PC-9 (cell line): ENCODE data around the gene KRT78. TPM values are rescaled to one million over a fixed set of nuclear protein-coding genes. Genes with fewer than 3 reads are reported as not detected.

Source experiments
- BruUV-seq: library from RNA; stranded (reverse); fragments of 400-500 nt; replicated peaks from 2 replicates; lab custom pipeline; 2021; lab: Mats Ljungman, UMichigan
- CTCF ChIA-PET: fragments of 300-600 bp; sonication (Branson Sonifier 250); formaldehyde crosslinking; loops from one replicate; lab custom pipeline; 2022; ENCODE audit warnings: antibody characterized with exemption; lab: Charles Lee
- POLR2A ChIA-PET: fragments of 300-600 bp; sonication (Branson Sonifier 250); formaldehyde crosslinking; loops from one replicate; lab custom pipeline; 2022; ENCODE audit warnings: antibody characterized with exemption; ENCODE audit not compliant: unreplicated experiment; lab: Charles Lee
- DNase-seq, 2 experiments: peaks; one replicate each; pipeline versions ENCODE4 v3.0.0 to v3.0.0-alpha.2; 2015 to 2022; ENCODE audit warnings: mixed read lengths in 1 of 2
- H2AFZ ChIP-seq: fragments of 200-600 bp; sonication (generic); 2 replicates; pipeline ENCODE4 v1.8.1; 2017; ENCODE audit warnings: antibody characterized with exemption
- H3F3A ChIP-seq: fragments of 200-600 bp; sonication (generic); 2 replicates; pipeline ENCODE4 v1.8.1; 2017; ENCODE audit warnings: antibody characterized with exemption, mild to moderate bottlenecking, low read depth; ENCODE audit not compliant: insufficient read depth
- H3K27ac ChIP-seq: fragments of 200-600 bp; sonication (generic); 2 replicates; pipeline ENCODE4 v1.6.1; 2016; ENCODE audit warnings: mixed run types
- H3K27me3 ChIP-seq: fragments of 200-600 bp; sonication (generic); 2 replicates; pipeline ENCODE4 v1.6.1; 2016; ENCODE audit warnings: low read depth, mixed run types; ENCODE audit not compliant: insufficient read depth
- H3K36me3 ChIP-seq: fragments of 200-600 bp; sonication (generic); 2 replicates; pipeline ENCODE4 v1.6.1; 2016; ENCODE audit warnings: low read depth, mixed run types
- H3K4me1 ChIP-seq: fragments of 200-600 bp; sonication (generic); replicated peaks from 2 replicates; pipeline ENCODE4 v1.6.1; 2016; ENCODE audit warnings: mixed run types; ENCODE audit not compliant: insufficient read depth
- H3K4me2 ChIP-seq: fragments of 200-600 bp; sonication (generic); 2 replicates; pipeline ENCODE4 v1.6.1; 2017; ENCODE audit warnings: mixed run types
- H3K4me3 ChIP-seq: fragments of 200-600 bp; sonication (generic); 2 replicates; pipeline ENCODE4 v1.6.1; 2016; ENCODE audit warnings: mixed run types
- H3K79me2 ChIP-seq: fragments of 200-600 bp; sonication (generic); 2 replicates; pipeline ENCODE4 v1.6.1; 2017; ENCODE audit warnings: low read depth, mixed run types
- H3K9me2 ChIP-seq: fragments of 200-600 bp; sonication (generic); 2 replicates; pipeline ENCODE4 v1.8.1; 2017; ENCODE audit warnings: mild to moderate bottlenecking; ENCODE audit not compliant: insufficient read depth
- H3K9me3 ChIP-seq: fragments of 200-600 bp; sonication (generic); 2 replicates; pipeline ENCODE4 v1.8.1; 2016; ENCODE audit warnings: low read depth; ENCODE audit not compliant: insufficient read depth
- H4K20me1 ChIP-seq: fragments of 200-600 bp; sonication (generic); 2 replicates; pipeline ENCODE4 v1.8.1; 2017; ENCODE audit not compliant: insufficient read depth
- CTCF ChIP-seq: fragments of 200-600 bp; sonication (generic); conservative IDR thresholded peaks from 2 replicates; pipeline ENCODE4 v1.6.1; 2017; ENCODE audit warnings: mixed run types, antibody characterized with exemption, mild to moderate bottlenecking, moderate library complexity
- EZH2 ChIP-seq: fragments of 200-600 bp; sonication (generic); IDR thresholded peaks from 2 replicates; pipeline ENCODE4 v1.8.0; 2017; ENCODE audit warnings: antibody characterized with exemption, low read depth
- intact Hi-C: fragments of 100-400 bp; cut with micrococcal nuclease; formaldehyde crosslinking; loops from one replicate; pipeline ENCODE4 v1.10.0; 2022; ENCODE audit not compliant: unreplicated experiment
- total RNA-seq: library from RNA; stranded (reverse); gene quantifications from 2 replicates; pipeline ENCODE4 v1.2.3, GENCODE V29; 2021

Gene KRT78
- total RNA-seq, 1 experiment from 2014 or later, result 1.5 TPM

DNA sequence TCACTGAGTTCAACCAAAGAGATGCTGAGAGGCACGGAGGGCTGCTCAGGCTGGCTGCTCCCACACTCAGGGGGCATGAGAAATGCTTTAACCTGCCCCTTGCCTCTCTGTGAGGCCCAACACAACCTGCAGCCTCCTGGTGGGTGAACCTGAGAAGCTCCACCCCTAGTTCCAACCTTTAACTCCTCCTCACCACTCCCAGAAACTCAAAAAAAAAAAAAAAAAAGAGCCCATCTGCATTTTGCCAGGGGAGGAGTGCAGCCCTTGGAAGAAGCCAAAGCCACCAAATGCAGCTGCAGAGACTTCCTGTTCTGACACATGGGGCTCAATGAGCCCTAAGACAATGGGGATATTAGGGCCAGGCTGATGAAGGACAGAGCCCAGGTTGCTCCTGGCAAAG, 43.8 kb downstream of the KRT78 start:
- Histone ChIP-seq H3K4me1 (peaks cover 21% of the 10 kb centered on the region), H3K27me3 (no peaks in the 10 kb centered on the region), H3K9me3 (no peaks in the 10 kb centered on the region), H3F3A (peaks cover 18% of the 10 kb centered on the region; the same call in 1 of the 2 replicates), H3K27ac (no peak overlapping the region), H3K9me2 (no peaks in the 10 kb centered on the region), H3K4me2 (no peak overlapping the region), H3K36me3 (no peaks in the 10 kb centered on the region), H2AFZ (no peak overlapping the region), H4K20me1 (no peaks in the 10 kb centered on the region), H3K4me3 (no peak overlapping the region), H3K79me2 (no peaks in the 10 kb centered on the region)
- POLR2A ChIA-PET, result interaction anchor here (0.6 kb wide), 2 partner anchors 42 to 661 kb away, joined by 3 read pairs; no protein-coding TSS in a partner anchor
- no peak for TF ChIP-seq CTCF
- TF ChIP-seq EZH2, result no peak
- BruUV-seq, result no TSS peak
- CTCF ChIA-PET, result interaction anchor here (0.6 kb wide), 2 partner anchors 38 to 80 kb away, joined by 6 to 19 read pairs; no protein-coding TSS in a partner anchor
- DNase-seq, result peak in 1 of 2 experiments; percentile 63
- intact Hi-C loops, result no loop called here

GRCh38 chr12:52802442-52802841, 46.4 kb downstream of the KRT78 start:
- no peaks in the 10 kb centered on the region for H3K27me3 ChIP-seq
- no TSS peak for BruUV-seq
- ChIA-PET CTCF (interaction anchor here (0.5 kb wide), 1 partner anchor 1465 kb away, joined by 4 read pairs; no protein-coding TSS in a partner anchor), POLR2A (interaction anchor here (0.6 kb wide), 1 partner anchor 85 kb away, joined by 21 read pairs; no protein-coding TSS in a partner anchor)
- no peaks in the 10 kb centered on the region for H3K36me3 ChIP-seq
- no peak for DNase-seq
- no peaks in the 10 kb centered on the region for H4K20me1 ChIP-seq
- H3K4me1 ChIP-seq, result peaks cover 45% of the 10 kb centered on the region
- no peak overlapping the region for H3K27ac ChIP-seq
- no peaks in the 10 kb centered on the region for H3K79me2 ChIP-seq
- peaks cover 36% of the 10 kb centered on the region for H3F3A ChIP-seq
- no peak overlapping the region for H3K4me3 ChIP-seq
- H3K9me2 ChIP-seq, result no peaks in the 10 kb centered on the region
- no peak overlapping the region for H3K4me2 ChIP-seq
- intact Hi-C loops, result no loop called here
- no peaks in the 10 kb centered on the region for H3K9me3 ChIP-seq
- no peak overlapping the region for H2AFZ ChIP-seq
- TF ChIP-seq CTCF, result no peak
- TF ChIP-seq EZH2, result no peak

DNA sequence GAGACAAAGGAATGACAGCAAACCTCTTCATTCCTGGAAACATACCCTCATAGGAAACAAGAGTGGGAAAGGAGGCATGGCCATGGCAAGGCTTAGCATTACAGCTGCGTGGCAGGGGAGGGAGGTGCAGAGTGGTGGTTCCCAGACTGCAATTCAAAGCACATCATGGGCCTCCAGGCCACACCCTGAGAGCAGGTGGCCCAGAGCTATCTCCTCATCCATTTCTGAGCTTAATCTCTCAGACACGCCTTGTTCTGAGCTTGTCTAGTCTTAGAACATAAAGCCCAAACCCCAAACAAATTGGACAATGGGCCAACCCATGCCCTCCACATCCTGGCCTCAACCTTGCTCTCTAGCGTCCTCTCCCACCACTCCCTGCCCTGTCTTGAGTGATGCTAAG, 47.0 kb downstream of the KRT78 start:
- Histone ChIP-seq H3F3A (peaks cover 36% of the 10 kb centered on the region), H3K4me1 (peaks cover 52% of the 10 kb centered on the region), H3K27ac (peak overlapping the region; percentile 88), H3K9me2 (no peaks in the 10 kb centered on the region), H3K9me3 (no peaks in the 10 kb centered on the region), H3K79me2 (no peaks in the 10 kb centered on the region), H3K36me3 (no peaks in the 10 kb centered on the region), H3K4me2 (no peak overlapping the region), H3K27me3 (no peaks in the 10 kb centered on the region), H2AFZ (no peak overlapping the region), H4K20me1 (no peaks in the 10 kb centered on the region), H3K4me3 (no peak overlapping the region)
- no TSS peak for BruUV-seq
- ChIA-PET CTCF (interaction anchor here (0.5 kb wide), 1 partner anchor 1464 kb away, joined by 4 read pairs; no protein-coding TSS in a partner anchor), POLR2A (interaction anchor here (0.6 kb wide), 1 partner anchor 84 kb away, joined by 21 read pairs; no protein-coding TSS in a partner anchor)
- TF ChIP-seq EZH2 (no peak), CTCF (no peak)
- no peak for DNase-seq
- intact Hi-C loops, result no loop called here
